HG03460 (cell line): Measurements from ENCODE around the gene KCTD21.
"Not testable (repeated sequence)": the region's sequence is repeated elsewhere in the genome, so short reads cannot be mapped to it uniquely, and the experiment has no call there.

Source experiments
- ATAC-seq: cut with Tn5 transposase; IDR thresholded peaks from one replicate; pipeline ENCODE4 v1.9.1; 2021; ENCODE audit not compliant: unreplicated experiment

Gene KCTD21

GRCh38 chr11:78179459-78180071, 8.9 kb downstream of the KCTD21 start:
- no peak for ATAC-seq

DNA sequence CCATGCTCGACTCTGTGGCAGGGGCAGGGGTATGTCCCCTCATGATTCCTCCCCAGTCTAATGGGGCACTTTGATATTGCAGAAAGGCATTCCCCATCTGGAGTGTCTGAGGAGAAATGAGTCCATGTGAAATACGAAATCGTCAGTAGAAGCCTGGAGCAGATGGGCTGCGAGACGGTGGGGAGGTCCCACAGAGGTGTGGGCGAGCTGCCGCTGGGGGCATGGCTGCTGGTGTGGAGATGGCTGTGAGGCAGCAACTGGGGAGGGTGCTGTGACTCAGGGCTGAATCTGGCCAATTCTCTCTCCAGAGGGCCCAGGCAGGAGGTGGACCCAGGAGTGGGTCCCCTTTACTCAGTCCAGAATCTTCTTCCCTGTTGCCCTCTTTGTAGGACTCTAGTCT, 11.2 kb downstream of the KCTD21 start:
- ATAC-seq: no peak

GRCh38 chr11:78176605-78177141, 11.8 kb downstream of the KCTD21 start:
- no peak for ATAC-seq

DNA sequence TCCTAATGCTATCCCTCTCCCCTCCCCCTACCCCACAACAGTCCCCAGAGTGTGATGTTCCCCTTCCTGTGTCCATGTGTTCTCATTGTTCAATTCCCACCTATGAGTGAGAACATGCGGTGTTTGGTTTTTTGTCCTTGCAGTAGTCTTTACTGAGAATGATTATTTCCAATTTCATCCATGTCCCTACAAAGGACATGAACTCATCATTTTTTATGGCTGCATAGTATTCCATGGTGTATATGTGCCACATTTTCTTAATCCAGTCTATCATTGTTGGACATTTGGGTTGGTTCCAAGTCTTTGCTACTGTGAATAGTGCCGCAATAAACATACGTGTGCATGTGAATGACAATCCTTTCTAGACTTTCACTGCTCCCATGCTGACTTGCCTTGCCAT, 12.6 kb downstream of the KCTD21 start:
- not testable (repeated sequence) for ATAC-seq

GRCh38 chr11:78171951-78172350, 16.5 kb downstream of the KCTD21 start:
- ATAC-seq: no peak

- ATAC-seq: no peak
Observed at GRCh38 chr11:78170874-78171549, 17.4 kb downstream of the KCTD21 start.

DNA sequence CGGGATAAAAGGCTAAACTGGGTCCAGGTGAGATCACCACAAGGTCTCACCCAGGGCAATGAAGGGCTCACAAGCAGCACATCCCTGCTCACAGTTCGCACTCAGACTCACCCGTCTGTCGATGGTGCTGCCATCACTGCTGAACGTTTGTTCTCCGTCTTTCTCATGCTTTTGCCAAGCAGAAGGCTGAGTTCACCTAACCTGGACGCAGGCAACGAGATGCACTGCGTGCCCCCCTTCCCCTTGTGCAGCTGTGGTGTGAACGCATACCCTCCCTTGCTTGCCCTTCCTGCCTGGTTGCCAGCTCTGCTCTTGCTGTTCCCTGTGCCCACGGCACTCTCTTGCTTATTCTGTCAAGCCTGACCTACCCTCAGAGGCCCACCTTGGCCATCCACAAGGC, 18.0 kb downstream of the KCTD21 start:
- ATAC-seq: no peak

- ATAC-seq: no peak
Observed at GRCh38 chr11:78168539-78169477, 19.6 kb downstream of the KCTD21 start.

DNA sequence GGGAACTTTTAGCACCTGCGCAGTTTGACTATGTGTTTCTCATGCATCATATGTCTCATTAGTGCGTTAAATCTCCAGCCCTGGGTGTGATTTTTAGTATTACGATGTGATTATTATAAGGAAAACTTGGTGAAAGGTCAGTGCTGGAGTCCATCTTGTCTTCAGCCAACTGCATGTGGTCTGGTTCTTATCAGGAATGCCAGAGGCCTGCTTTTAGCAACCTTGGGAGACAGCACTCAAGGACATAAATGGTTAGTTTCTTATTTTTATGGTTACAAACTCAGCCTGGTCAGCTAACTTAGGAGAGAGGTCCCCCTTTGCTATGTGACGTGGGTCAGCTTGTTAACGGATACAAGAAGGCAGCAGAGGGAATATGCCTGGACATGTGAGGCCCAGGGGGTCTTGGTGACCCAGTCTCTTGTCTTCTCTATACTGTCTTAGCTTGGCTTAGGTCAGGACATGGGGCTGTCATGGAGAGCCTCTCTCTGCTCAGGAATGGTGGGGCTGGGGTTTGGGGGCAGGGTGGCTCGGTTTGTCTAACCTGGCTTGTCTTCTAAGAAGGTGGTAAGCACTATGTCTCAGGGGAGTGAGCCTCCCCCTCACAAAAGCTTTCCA, 21.5 kb downstream of the KCTD21 start:
- ATAC-seq: no peak

DNA sequence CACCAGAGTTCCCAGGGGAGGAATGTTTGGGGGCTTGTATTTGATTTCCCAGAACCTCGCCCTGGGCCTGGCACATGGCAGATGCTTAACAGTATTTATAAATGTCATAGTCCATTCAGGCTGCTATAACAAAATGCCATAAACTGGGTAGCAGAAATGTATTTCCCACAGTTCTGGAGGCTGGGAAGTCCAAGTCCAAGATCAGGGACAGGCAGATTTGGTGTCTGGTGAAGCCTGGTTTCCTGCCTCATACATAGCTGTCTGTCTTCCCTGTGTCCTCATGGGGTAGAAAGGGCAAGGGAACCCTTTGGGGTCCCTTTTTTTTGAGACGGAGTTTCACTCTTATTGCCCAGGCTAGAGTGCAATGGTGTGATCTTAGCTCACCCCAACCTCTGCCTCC, 24.0 kb downstream of the KCTD21 start:
- ATAC-seq: no peak

- no peak for ATAC-seq
Observed at GRCh38 chr11:78163828-78164227, 24.6 kb downstream of the KCTD21 start.

DNA sequence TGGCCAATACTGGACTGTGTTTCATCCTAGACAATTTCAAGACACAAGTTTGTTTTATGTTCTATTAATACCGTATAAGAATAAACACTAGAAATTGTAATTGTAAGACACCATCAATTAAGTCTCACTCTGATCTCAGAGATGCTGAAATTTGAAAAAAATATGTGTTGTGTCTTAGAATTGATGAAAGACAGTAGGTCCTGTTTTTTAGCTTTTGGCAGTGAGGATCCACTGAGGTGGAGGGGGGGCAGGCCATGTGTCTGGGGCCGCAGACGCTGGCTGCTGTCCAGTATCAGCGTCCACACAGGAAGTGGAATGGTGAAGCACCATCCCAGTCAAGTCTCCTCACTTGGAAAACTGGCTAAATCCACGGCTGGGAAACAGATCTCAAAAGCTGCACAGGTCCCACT, 26.5 kb downstream of the KCTD21 start:
- ATAC-seq: no peak

DNA sequence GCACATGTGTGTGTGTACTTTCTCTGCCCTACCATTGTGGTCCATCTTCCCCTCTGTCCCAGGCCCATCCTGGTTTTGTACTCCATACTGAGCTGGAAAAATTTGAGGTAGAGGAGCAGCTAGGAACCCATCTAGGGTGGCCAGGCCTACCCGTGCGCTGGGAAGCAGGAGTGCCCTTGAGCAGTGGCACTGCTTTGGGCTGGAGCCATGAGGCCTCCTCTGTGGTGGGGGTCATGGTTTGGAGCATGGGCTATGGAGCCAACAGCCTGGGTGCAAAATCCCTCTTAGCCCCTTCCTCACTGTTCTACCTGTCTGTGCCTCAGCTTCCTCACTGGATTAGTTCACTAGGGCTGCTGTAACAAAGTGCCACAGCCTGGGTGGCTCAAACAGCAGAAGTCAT, 27.1 kb downstream of the KCTD21 start:
- ATAC-seq: no peak

DNA sequence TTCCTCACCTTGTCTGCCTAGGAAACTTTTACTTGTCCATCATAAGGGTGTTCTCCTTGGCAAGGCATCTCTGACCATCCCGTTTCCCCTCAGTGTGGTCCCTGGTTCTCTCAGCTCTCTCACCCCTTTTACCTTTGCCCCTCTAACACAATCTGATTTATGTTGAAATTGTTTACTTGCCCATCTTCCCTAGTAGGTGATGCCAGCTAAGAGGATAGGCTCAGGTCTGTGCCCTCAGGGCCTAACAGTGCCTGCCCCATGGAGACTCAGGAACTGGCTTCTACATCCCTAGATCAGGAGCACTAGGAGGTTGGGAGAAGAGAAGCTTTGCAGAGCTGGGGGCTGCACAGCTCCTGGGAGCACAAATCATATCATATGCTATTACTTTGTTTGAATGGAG, 27.9 kb downstream of the KCTD21 start:
- no peak for ATAC-seq

GRCh38 chr11:78158987-78159652, 29.3 kb downstream of the KCTD21 start:
- ATAC-seq: no peak

GRCh38 chr11:78156127-78156844, 32.1 kb downstream of the KCTD21 start:
- no peak for ATAC-seq

DNA sequence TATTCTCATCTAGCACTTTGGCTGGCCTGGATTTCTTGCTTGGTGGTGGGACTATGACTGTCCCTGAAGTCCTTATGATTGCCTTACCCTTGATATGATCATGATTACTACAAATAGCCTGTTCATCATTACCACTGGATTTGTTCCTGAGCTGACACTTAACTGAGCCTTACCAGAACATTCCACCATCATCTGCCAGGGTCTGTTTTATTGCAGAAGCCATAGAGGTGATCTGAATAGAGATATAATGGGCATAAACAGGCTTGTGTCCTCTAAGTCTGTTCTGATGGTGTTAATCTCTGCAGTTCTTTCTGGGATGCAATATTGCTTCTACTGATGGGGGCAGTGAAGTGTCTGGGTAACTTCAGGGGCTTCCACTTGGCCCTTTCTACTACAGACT, 36.6 kb downstream of the KCTD21 start:
- no peak for ATAC-seq

GRCh38 chr11:78150754-78151153, 37.7 kb downstream of the KCTD21 start:
- ATAC-seq: no peak

GRCh38 chr11:78150346-78150745, 38.1 kb downstream of the KCTD21 start:
- ATAC-seq: no peak

DNA sequence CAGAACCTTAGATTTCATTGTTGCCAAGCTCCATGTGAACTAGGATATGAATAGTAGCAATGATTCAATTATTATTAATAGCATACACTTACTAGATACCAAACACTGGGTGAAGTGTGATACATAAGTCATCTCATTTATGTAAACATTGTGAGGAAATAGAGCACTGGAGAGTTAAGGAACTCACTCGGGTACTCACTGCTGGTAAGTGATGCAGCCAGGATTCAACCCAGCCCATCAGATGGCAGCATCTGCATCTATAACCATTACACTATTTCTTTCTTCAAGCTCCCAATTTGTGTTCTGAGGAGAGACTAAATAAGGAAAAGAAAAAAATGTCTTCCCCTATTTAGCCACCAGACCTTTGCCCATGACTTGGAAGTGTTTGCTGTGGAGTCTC, 38.8 kb downstream of the KCTD21 start:
- no peak for ATAC-seq
